ENCODE measurements around the gene TMEM86A. TPM values are rescaled to one million over a fixed set of nuclear protein-coding genes. Genes with fewer than 3 reads are reported as not detected.
"Not testable (repeated sequence)": the region's sequence is repeated elsewhere in the genome, so short reads cannot be mapped to it uniquely, and the experiment has no call there.

Gene TMEM86A
- 4.3 TPM for total RNA-seq
- long read RNA-seq, transcript TMEM86A-201 (3 exons, 3,595 nt) = major isoform, 7 of 16 reads
- long read RNA-seq, partial matches to known transcripts = 7 of 16 reads
- long read RNA-seq, other reads (novel, unspliced or antisense) = 2 of 16 reads

GRCh38 chr11:18698341-18699268 is at the start of gene TMEM86A:
Gene TMEM86A, plus strand, starts transcription at chr11:18698779. Its CDS starts 108 bp downstream, at chr11:18698887.
- ATAC-seq (ENCODE audit: poor library complexity) = peak; percentile 96
- DNase-seq = peak; percentile 97
- intact Hi-C loops (cut with DNase I) = no loop called here

GRCh38 chr11:18650353-18650752 is 48.2 kb upstream of the TMEM86A start:
- DNase-seq (no peak), ATAC-seq (ENCODE audit: poor library complexity) (no peak)
- intact Hi-C loops (cut with DNase I) = no loop called here

GRCh38 chr11:18650859-18651557 is 47.6 kb upstream of the TMEM86A start:
- no peak for DNase-seq
- peak; percentile 31 for ATAC-seq (ENCODE audit: poor library complexity)
- intact Hi-C loops (cut with DNase I) = no loop called here

GRCh38 chr11:18657673-18658072 is 40.9 kb upstream of the TMEM86A start:
- ATAC-seq (ENCODE audit: poor library complexity) (no peak), DNase-seq (no peak)
- intact Hi-C loops (cut with DNase I) = no loop called here

- DNase-seq; intact Hi-C loops (cut with DNase I); ATAC-seq (ENCODE audit: poor library complexity): not testable (repeated sequence)
Measured at GRCh38 chr11:18665353-18665872, 33.2 kb upstream of the TMEM86A start.

GRCh38 chr11:18668131-18668530 is 30.4 kb upstream of the TMEM86A start:
- intact Hi-C loops (cut with DNase I) = no loop called here
- ATAC-seq (ENCODE audit: poor library complexity) = no peak

GRCh38 chr11:18669219-18669596 is 29.4 kb upstream of the TMEM86A start:
- intact Hi-C loops (cut with DNase I) = no loop called here
- ATAC-seq (ENCODE audit: poor library complexity) = no peak
- DNase-seq = no peak

More at GRCh38 chr11:18668131-18668530, 30.4 kb upstream of the TMEM86A start:
- no peak for DNase-seq

GRCh38 chr11:18669711-18670110 is 28.9 kb upstream of the TMEM86A start:
- intact Hi-C loops (cut with DNase I) = no loop called here
- DNase-seq = no peak

GRCh38 chr11:18671246-18671645 is 27.3 kb upstream of the TMEM86A start:
- DNase-seq = no peak
- intact Hi-C loops (cut with DNase I) = no loop called here
- no peak for ATAC-seq (ENCODE audit: poor library complexity)

More at GRCh38 chr11:18669711-18670110, 28.9 kb upstream of the TMEM86A start:
- ATAC-seq (ENCODE audit: poor library complexity) = no peak

- DNase-seq; intact Hi-C loops (cut with DNase I); ATAC-seq (ENCODE audit: poor library complexity): not testable (repeated sequence)
Measured at GRCh38 chr11:18672209-18672608, 26.4 kb upstream of the TMEM86A start.

- ATAC-seq (ENCODE audit: poor library complexity) = no peak
- intact Hi-C loops (cut with DNase I) = no loop called here
- DNase-seq = no peak
Measured at GRCh38 chr11:18676803-18677202, 21.8 kb upstream of the TMEM86A start.

GRCh38 chr11:18677560-18677959 is 21.0 kb upstream of the TMEM86A start:
- intact Hi-C loops (cut with DNase I) = no loop called here
- no peak for ATAC-seq (ENCODE audit: poor library complexity)
- no peak for DNase-seq

- intact Hi-C loops (cut with DNase I); DNase-seq; ATAC-seq (ENCODE audit: poor library complexity): not testable (repeated sequence)
Measured at GRCh38 chr11:18681949-18682348, 16.6 kb upstream of the TMEM86A start.

- no peak for DNase-seq
- intact Hi-C loops (cut with DNase I) = no loop called here
- ATAC-seq (ENCODE audit: poor library complexity) = no peak
Measured at GRCh38 chr11:18682466-18682865, 16.1 kb upstream of the TMEM86A start.

- DNase-seq (no peak), ATAC-seq (ENCODE audit: poor library complexity) (no peak)
- intact Hi-C loops (cut with DNase I) = no loop called here
Measured at GRCh38 chr11:18684267-18684666, 14.3 kb upstream of the TMEM86A start.

GRCh38 chr11:18691467-18692140 is 7.0 kb upstream of the TMEM86A start:
- DNase-seq; intact Hi-C loops (cut with DNase I); ATAC-seq (ENCODE audit: poor library complexity): not testable (repeated sequence)

- intact Hi-C loops (cut with DNase I) = no loop called here
- ATAC-seq (ENCODE audit: poor library complexity) (no peak), DNase-seq (no peak)
Measured at GRCh38 chr11:18692941-18693760, 5.4 kb upstream of the TMEM86A start.

Data from Right ventricle myocardium superior (tissue), 1 donor.